Progenitor cell of endocrine pancreas (in vitro differentiated cells): ENCODE results near the gene CDHR3. TPM values are rescaled to one million over a fixed set of nuclear protein-coding genes. Genes with fewer than 3 reads are reported as not detected.
"Not testable (repeated sequence)": the region's sequence is repeated elsewhere in the genome, so short reads cannot be mapped to it uniquely, and the experiment has no call there.

Source experiments
- DNase-seq: peaks from one replicate; pipeline ENCODE4 v3.0.0; 2021; ENCODE audit warnings: low spot score; ENCODE audit not compliant: unreplicated experiment
- H3K27ac Mint-ChIP-seq: 2 replicates; pipeline ENCODE4 v1.8.0; 2021; ENCODE audit warnings: mild to moderate bottlenecking, moderate library complexity, mixed read lengths
- H3K27me3 Mint-ChIP-seq: 2 replicates; pipeline ENCODE4 v1.8.0; 2021; ENCODE audit warnings: mixed read lengths
- H3K36me3 Mint-ChIP-seq: 2 replicates; pipeline ENCODE4 v1.8.0; 2022; ENCODE audit warnings: mixed read lengths; ENCODE audit not compliant: insufficient read depth
- H3K4me1 Mint-ChIP-seq: 2 replicates; pipeline ENCODE4 v1.8.0; 2021; ENCODE audit warnings: low read depth, mixed read lengths
- H3K4me3 Mint-ChIP-seq: 2 replicates; pipeline ENCODE4 v1.8.0; 2021; ENCODE audit warnings: low read depth, mild to moderate bottlenecking, moderate library complexity, mixed read lengths
- H3K9me3 Mint-ChIP-seq: 2 replicates; pipeline ENCODE4 v1.8.0; 2021; ENCODE audit warnings: low read depth, mixed read lengths
- total RNA-seq: library from RNA; stranded (reverse); gene quantifications from 2 replicates; pipeline ENCODE4 v1.2.1, GENCODE V29; 2021
- TF ChIP-seq, protein P1 (sequence below): fragments of 200-600 bp; sonication (generic); IDR thresholded peaks from one replicate; pipeline ENCODE4 v1.5.0; 2021; ENCODE audit warnings: antibody characterized with exemption, mild to moderate bottlenecking; ENCODE audit not compliant: unreplicated experiment

CDHR3 gene
- total RNA-seq, 1 donor from 2014 or later, result 15.7 TPM

- Mint-ChIP-seq H3K36me3 (no peaks in the 10 kb centered on the region), H3K4me3 (no peak overlapping the region), H3K9me3 (no peaks in the 10 kb centered on the region), H3K4me1 (peaks cover 2% of the 10 kb centered on the region), H3K27me3 (peaks cover 27% of the 10 kb centered on the region), H3K27ac (no peak overlapping the region)
- TF ChIP-seq, protein P1, sequence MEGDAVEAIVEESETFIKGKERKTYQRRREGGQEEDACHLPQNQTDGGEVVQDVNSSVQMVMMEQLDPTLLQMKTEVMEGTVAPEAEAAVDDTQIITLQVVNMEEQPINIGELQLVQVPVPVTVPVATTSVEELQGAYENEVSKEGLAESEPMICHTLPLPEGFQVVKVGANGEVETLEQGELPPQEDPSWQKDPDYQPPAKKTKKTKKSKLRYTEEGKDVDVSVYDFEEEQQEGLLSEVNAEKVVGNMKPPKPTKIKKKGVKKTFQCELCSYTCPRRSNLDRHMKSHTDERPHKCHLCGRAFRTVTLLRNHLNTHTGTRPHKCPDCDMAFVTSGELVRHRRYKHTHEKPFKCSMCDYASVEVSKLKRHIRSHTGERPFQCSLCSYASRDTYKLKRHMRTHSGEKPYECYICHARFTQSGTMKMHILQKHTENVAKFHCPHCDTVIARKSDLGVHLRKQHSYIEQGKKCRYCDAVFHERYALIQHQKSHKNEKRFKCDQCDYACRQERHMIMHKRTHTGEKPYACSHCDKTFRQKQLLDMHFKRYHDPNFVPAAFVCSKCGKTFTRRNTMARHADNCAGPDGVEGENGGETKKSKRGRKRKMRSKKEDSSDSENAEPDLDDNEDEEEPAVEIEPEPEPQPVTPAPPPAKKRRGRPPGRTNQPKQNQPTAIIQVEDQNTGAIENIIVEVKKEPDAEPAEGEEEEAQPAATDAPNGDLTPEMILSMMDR, result no peak
- DNase-seq, result no peak
Measured at GRCh38 chr7:105945848-105946247, 17.2 kb upstream of the CDHR3 start.

DNA sequence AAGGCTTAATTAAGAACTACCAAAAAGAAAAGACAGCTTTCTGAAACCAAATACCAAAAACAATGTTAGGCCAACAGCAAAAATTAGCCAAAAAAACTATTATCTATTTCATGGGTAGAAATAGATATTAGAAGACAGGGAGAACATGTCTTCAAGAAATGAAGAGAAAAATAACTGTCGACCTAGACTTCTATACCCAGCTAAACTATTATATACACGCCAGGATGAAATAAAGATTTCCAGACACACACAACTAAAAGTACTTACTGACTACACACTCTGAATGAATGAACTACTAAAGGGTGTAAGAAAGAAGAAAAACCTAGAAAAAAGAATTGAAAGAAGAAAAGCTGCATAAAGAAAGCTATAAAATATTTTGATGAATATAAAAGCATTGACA is 11.5 kb upstream of the CDHR3 start:
- Mint-ChIP-seq H3K4me1 (no peaks in the 10 kb centered on the region), H3K27ac (no peak overlapping the region), H3K27me3 (peaks cover 11% of the 10 kb centered on the region), H3K36me3 (peaks cover 3% of the 10 kb centered on the region), H3K4me3 (no peak overlapping the region), H3K9me3 (peaks cover 8% of the 10 kb centered on the region)
- DNase-seq, result no peak
- TF ChIP-seq, protein P1, result no peak

DNA sequence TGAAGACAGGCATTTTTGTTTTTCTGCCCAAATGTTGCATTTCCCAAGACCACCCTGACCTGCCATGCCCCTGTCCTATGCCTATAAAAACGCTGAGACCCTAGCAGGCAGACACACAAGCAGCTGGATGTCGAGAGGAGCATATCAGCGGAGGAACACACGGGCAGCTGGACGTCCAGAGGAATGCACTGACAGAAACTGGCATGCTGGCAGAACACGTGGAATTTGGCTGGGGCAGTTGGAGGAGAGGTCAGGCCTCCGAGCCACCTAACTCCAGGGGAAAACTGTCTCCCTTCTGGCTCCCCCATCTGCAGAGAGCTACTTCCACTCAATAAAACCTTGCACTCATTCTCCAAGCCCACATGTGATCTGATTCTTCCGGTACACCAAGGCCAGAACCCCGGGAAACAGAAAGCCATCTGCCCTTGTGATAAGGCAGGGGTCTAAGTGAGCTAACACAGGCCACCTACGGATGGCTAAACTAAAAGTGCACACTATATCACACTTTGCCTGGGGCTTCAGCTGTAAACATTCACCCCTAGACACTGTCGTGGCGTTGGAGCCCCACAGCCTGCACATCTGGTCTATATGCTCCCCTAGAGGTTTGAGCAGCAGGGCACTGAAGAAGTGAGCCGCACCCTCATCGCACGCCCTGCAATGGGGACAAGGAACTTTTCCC is 10.0 kb upstream of the CDHR3 start:
- H3K27me3 Mint-ChIP-seq, result no peaks in the 10 kb centered on the region
- peaks cover 3% of the 10 kb centered on the region for H3K36me3 Mint-ChIP-seq
- H3K4me1 Mint-ChIP-seq, result no peaks in the 10 kb centered on the region
- H3K9me3 Mint-ChIP-seq, result peaks cover 8% of the 10 kb centered on the region
- H3K27ac Mint-ChIP-seq, result no peak overlapping the region
- TF ChIP-seq, protein P1, result no peak
- H3K4me3 Mint-ChIP-seq, result no peak overlapping the region
- no peak for DNase-seq

- Mint-ChIP-seq H3K27ac (no peak overlapping the region), H3K9me3 (peaks cover 8% of the 10 kb centered on the region), H3K36me3 (peaks cover 3% of the 10 kb centered on the region), H3K27me3 (no peaks in the 10 kb centered on the region), H3K4me1 (no peaks in the 10 kb centered on the region), H3K4me3 (no peak overlapping the region)
- TF ChIP-seq, protein P1, result no peak
- DNase-seq, result no peak
Measured at GRCh38 chr7:105954711-105955110, 8.4 kb upstream of the CDHR3 start.

DNA sequence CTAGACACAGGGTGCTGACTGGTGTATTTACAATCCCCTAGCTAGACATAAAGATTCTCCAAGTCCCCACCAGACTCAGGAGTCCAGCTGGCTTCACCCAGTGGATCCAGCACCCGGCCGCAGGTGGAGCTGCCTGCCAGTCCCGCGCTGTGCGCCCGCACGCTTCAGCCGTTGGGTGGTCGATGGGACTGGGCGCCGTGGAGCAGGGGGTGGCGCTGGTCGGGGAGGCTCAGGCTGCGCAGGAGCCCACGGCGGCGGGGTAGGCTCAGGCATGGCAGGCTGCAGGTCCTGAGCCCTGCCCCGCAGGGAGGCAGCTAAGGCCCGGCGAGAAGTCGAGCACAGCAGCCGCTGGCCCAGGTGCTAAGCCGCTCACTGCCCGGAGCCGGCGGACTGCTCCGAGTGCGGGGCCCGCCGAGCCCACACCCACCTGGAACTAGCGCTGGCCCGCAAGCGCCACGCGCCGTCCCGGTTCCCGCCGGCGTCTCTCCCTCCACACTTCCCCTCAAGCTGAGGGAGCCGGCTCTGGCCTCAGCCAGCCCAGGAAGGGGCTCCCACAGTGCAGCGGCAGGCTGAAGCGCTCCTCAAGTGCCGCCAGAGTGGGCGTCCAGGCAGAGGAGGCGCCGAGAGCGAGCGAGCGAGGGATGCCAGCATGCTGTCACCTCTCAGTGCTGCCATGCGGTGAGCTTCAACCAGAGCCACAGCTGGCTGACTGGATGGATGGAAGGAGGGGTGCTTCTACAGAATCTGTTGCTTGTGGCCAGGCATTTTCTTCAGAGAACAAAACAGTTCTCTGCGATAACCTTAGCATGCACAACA is 7.2 kb upstream of the CDHR3 start:
- H3K4me1 Mint-ChIP-seq, H3K27me3 Mint-ChIP-seq, H3K36me3 Mint-ChIP-seq, H3K4me3 Mint-ChIP-seq, H3K9me3 Mint-ChIP-seq, H3K27ac Mint-ChIP-seq, DNase-seq: not testable (repeated sequence)
